Middle frontal gyrus (tissue), 1 donor: ENCODE data around the gene NDUFS3.

Experiments
- DNase-seq: peaks from one replicate; pipeline ENCODE4 v3.0.0-alpha.2; 2015; ENCODE audit warnings: low spot score; ENCODE audit errors: extremely low spot score

Gene NDUFS3

DNA sequence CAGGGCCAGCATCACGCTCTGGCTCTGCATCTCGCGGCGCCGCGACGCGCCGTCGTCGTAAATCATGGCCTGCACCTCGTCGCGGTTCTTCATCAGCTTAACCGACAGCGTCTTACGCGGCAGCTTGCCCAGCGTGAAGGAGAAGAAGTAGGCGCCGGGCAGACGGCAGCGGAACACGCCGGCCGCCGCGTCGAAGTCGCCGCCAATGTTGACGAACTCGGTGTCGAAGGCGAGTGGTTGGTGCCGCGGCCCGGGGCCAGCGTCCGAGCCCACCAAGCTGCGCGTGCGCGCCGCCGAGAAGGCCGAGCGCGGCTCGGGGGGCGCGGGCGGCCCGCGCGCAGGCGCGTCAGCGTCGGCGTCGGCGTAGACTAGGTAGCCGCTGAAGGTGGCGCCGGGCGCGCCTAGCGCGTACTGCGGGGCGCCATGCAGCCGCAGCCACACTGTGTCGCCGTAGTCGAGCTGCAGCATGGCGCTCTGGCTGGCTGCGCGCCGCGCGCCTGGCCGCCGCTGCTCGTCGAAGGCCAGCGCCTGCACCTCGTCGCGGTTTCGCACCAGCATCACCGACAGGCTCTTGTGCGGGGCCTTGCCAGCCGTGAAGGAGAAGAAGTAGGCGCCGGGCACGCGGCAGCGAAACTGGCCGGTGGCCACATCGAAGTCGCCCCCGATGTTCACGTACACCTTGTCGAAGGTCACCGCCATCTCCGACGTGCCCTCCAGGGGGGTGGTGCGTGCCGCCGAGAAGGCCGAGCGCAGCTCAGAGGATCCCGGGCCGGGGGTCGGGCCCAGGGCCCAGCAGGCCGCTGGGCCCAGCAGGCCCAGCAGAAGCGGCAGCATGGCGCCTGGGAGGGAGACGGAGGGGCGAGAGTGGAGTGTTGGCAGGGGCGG, 11.3 kb downstream of the NDUFS3 start:
- no peak for DNase-seq

DNA sequence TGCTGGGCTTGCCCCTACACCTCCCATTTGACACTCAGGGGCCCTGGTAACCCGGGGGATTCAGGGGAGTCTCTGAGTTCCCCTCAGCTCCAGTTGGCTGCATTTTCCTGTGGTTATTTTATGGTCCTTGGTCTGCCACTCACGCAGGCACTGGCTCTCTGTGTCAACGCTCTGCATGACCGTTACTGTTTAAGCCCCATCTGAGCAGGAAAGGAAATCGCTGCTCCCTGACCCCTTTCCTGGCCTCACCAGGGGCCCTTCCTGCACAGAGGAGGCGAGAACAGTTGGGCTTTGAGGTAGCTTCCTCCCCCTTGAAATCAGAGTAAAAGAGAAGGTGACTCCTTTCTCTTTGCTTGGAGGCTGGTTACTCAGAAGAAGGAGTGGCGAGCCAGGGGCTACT, 12.9 kb downstream of the NDUFS3 start:
- DNase-seq = no peak

DNA sequence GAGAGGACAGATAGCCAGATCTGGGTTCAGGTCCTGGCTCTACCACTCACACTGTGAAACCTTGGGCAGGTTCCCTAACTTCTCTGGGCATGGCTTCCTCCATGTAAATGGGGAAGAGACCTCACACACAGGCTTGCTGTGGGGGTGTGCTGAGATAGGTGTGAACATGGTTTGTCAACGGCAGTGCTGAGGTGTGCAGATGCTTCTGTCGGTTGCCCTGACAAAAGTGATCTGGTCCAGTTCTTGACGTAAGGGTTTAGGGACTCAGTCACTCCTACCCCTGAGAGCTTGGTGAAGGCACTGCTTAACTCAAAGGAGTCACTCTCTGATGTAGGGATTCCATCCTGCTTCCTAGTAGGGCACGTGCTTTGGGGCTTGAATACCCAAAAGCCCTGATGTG, 13.4 kb downstream of the NDUFS3 start:
- DNase-seq = no peak

DNA sequence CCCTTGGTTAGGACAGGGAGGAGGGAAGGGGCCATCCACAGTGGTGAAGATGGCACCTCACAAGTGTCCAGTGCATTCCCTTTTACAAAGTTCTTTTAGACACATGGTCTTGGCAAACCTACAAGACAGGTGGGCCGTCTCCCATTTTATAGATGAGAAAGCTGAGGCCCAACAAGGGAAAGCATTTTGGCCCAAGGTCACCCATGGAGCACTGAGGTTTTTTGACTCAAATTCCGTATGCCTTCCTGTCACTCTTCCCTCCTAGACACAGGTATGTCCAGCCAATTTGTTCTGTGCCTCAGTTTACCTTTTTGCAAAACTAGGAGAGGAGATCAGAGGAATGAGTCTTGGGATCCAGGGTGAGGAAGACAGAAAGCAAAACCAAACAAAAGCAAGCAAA, 14.1 kb downstream of the NDUFS3 start:
- no peak for DNase-seq

DNA sequence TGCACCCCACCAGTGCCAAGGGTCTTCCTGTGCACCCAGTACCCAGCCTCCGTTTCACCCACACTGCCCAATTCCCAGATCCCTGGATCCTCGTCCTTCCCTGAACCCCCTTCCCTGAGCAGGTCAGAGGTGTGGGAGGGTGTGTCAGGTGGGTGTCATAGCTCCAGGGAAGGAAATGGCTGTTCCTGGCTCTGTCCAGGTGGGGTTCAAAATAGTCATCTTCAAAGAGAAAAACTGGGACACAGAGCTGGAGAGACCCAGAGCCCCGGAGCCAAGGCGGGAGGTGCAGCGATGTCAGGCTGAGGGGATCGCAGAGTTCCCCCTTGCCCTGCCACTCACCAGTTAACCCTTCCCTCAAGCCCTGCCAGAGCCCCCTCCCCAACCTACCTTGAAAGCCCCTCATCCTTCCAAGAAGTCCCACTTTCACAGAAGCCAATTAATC, 14.6 kb downstream of the NDUFS3 start:
- DNase-seq = no peak

DNA sequence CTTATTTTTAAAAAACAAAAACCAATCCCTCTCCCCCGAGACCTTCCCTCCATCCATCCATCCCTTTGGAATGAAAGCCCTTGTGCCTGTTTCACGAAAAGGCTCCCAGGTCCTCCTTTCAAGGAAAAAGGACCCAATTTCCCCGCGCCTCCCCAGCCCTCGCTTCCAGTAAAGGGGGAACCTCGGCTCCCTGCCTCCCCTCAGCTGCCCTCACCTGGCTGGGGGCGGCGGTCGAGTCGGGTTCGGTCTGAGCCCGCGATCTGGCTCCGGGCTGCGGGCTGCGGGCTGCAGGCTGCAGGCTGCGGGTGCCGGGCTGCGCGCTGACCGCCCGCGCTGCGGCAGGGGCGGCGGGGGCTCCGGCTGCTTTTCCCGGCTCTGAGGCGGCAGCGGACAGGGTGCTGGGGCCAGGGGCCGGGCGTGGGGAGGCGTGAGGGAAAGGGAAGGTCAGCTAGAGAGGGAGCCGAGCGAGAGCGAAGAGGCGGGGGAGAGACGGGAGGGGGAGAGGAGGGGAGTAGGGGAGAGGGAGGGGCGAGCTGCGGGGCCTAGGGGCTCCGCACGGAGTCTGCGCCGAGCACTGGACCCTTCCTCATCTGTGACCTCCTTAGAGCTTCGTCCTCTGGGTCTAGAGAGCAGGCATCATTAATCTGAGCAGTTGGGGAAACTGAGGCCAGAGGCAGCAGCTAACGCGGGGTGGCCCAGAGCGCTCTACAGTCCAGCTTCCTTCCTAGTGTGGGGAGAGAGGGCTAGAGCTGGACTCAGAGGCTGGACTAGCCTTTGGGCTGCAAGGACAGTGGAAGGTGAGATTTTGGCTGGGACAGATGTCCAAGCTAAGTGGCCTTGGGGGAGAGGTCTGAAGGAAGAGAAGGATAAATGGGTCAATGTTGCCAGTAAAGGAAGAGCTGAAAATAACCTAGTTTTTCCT, 15.3 kb downstream of the NDUFS3 start, which contains the start of gene C1QTNF4:
TSS of gene C1QTNF4 (minus strand) at position 478 of the 922 bp plus-strand sequence. CDS start 3,601 bp downstream, outside the sequence.
- no peak for DNase-seq

DNA sequence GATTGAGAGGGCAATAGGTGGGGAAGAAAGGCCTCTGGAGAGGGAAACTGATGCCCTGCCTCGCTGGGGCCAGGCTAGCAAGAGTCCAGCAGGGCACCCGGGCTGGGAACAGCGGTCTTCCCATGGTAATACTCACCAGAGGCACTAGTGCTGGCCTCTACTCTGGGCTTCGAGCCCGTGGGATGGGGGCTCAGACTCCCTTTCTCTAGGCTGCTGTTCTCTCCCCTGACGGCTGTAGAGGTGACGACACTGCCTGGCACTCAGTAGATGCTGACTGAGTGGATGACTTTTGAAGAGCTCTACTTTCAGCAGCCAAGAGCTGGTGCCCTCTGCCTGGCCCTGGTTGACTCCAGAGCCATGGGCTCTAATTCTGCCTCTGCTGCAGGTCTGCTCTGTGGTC, 16.2 kb downstream of the NDUFS3 start:
- no peak for DNase-seq

DNA sequence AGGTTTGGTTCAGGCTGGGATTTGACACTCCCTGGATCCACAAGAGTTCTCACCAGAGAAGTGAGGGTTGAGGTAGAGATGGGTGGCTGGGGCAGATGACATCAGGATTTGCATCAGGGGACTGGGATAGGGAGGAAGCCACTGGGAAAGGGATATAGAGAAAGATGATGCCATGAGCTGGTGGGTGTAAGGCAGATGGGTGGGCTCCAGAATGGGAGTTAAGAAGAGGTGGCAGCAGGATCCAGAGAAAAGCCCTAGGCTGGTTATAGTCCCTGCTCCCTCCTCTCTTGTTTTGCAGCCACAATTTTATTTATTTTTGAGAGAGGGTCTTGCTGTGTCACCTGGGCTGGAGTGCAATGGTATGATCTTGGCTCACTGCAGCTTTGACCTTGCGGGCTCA, 17.1 kb downstream of the NDUFS3 start:
- DNase-seq = no peak

DNA sequence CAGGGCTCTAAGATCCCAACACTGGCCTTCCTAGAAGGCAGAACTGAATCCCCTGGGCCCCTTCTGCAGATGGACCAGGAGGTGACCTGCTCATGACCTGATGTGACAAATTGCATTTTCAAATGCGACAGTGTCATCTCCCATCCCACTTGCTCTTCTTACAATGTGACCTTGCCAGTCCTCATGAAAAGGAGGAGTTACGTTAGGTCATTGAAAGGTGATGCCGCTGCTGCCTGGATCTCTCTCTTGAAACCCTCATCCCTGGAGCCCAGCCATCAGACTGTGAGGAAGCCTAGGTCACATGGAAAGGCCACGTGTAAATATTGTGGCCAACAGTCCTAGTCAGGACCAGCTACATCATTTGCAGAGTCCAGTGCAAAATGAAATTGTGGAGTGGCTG, 21.0 kb downstream of the NDUFS3 start:
- no peak for DNase-seq

DNA sequence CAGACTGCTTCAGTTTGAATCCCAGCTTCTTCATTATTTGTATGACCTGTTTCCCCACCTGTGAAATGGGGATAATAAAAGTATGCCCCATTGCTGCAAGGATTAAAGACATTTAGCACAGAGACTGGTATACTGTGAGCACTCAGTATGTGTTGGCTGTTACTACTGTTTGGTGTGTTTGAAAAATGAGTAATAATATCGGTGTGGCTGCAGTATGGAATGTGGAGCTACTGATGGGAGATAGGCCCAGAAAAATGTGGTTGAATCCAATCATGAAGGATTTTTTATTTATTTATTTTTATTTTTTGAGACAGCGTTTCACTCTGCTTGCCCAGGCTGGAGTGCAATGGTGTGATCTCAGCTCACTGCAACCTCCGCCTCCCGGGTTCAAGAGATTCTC, 24.4 kb downstream of the NDUFS3 start:
- DNase-seq = no peak

DNA sequence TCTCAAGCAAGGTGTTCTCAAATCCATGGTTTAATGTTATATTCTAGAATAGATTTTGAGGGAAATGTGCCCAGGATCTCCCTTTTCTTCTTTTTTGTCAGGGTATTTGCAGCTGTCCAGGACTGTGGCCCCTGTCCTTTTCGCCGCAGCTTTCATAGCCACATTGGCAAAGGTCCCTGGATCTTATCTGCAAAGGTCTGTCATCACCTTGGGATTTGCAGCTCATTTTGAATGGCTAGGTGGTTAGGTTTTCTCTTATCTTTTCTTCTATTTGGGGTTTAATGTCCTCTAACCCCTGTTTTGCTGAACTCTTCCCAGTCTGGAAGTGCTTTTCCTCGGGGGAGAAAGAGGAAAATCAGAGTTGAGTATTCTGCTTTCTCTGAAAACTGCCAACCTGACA, 27.0 kb downstream of the NDUFS3 start:
- DNase-seq = no peak

DNA sequence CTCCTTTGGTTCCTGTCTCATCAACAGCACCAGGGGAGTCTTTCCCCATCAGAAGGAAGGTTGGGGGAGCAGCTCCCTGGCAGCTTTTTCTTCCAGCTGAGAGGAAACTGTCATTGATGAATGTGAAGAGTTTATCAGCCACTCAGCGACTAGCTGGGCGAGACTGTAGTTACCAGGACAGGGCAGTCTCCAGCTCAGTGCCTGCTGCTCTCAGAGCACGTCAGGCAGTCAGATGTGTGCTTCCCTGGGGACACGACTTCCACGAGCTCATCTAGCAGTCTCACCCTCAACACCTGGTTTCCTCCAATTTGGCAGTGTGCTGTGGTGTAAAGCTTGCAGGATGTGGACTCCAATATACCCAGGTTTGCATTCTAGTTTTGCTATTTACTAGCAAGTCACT, 27.9 kb downstream of the NDUFS3 start:
- no peak for DNase-seq

DNA sequence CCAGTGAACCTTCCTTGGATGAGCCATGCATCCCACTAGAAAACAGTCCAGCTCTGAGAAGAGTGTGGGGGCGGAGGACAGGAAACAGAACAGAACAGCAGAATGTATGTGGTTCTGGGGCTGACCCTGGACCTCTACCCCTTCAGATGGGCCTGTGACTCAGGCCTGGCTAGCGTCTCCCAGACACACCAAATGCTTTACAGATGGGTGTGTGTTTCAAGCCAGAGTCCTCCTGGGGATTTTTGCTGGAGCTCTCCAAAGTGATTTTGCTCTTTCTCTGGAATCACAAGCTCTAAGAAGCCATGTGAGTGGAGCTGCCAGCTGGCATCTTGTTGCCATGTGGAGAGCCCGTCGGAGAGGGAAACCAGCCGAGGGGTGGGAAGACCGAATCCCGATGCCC, 28.5 kb downstream of the NDUFS3 start:
- no peak for DNase-seq

DNA sequence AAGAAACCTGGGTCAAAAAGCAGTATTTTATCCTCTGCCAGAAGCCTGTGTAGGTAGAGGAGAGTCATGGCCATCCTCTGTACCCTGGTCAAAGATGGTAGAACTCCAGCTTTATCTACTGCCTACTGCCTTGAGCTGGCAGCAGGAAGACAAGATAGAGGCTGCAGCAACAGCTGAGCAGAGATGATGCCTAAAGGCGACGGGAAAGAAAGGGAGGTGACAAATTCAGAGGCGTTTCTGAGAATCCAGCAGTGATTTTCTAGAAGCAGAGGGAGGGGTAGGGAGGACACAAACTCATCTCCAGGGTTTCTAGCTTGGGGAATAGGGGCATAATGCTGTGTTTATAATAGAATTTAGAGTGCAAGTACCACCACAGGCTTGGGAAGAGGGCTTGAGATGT, 30.8 kb downstream of the NDUFS3 start:
- no peak for DNase-seq

DNA sequence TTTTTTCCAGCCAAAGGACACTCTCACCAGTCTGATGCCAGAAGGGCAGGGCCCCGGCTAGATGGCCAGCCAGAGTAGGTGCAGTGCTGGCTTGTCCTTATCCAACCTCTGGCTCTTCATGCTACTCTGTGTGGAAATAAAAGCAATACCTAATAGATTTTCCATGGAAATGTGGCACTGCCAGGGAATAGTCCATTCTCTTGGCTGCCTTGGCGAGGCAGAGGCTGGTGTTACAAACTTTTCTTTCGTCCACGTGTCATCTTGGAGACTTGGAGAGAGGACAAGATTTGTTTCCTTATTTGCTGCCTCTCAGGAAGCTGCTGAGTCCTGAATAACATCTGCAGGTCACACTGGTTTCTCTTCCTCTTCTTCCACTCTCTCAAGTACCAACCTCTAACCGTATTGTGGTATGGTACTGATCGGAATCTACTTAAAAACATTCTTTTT, 32.5 kb downstream of the NDUFS3 start:
- no peak for DNase-seq

DNA sequence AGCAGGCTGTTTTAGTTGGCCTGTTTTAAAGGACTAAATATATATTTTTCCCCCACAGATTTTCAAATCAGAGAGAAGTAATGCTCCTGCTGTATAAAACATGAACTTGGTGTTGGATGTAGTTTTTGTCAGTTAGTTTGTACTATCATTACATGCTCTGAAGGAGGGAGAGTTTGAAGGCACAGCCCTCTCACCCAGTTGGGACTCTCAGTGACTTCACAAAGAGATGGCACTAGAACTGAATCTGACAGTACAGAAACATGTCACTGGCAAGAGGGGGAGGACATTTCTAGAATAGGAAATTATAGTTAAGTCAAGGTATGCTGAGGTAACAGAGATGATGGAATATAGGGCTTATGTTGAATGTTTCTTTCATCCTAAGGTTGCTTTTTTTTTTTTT, 36.4 kb downstream of the NDUFS3 start:
- no peak for DNase-seq

DNA sequence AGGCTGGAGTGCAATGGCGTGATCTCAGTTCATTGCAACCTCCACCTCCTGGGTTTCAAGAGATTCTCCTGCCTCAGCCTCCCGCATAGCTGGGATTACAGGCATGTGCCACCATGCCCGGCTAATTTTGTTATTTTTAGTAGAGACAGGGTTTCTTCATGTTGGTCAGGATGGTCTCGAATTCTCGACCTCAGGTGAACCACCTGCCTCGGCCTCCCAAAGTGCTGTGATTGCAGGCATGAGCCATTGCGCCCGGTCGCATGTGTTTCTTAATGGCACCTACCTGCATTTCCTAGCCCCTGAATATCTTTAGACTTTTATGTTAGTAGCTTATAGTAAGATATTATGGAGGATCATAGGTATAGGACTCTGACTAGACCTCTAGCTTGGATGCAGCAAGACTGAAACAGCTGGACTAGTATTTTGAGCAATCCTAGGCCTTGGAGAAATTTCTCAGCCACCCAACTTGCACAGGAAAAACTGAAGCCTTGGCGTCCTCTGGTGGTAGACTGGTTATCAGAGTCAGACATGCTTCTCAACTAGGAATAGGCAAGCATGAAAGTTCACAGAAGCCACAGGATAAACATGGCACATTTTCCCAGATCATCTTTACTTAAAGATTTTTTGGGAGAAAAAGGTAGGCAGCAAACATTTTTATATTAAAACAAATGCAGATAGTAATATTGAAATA, 38.0 kb downstream of the NDUFS3 start:
- no peak for DNase-seq

DNA sequence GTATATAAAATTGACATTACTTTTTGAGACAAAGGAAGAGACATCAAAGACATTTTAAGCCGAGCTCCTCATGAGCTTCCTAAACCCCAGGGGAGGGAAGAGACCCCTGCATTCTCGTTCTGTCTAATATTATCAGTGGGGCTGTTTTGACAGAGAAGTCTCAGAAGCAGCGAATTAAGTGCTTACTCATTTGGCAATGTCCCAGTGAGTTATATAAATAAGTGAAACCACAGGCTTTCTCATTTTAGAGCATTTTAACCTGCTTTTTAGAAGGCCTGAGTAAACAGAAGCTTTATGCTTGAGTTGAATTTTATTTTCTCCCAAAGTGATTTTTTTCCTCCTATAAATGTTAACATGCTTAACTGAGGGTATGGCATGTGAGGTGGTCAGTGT, 38.5 kb downstream of the NDUFS3 start:
- no peak for DNase-seq

DNA sequence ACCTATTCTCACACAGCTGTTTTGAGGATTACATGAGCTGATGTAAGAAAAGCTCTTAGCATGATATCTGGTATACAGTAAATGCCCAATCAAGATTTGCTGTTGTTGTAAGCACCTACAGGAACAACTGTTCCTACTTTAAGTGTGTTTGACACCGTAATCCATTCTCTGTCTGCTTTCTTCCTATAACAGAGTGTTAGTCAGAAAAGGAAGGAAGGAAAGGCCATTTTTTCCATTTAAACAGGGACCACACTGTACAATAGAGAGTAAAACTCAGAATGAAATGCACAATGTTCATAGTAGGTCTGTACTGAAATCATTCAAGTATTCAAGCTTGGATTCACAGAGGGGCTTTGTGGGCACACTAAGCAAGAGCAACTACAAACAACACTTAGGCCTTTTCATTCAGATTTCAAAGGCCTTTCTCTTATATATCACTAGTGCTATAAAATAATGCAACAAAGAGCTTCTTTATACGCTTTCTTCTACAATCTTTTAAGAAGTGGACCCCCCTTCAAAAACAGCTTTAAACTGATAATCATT, 42.0 kb downstream of the NDUFS3 start:
- no peak for DNase-seq

DNA sequence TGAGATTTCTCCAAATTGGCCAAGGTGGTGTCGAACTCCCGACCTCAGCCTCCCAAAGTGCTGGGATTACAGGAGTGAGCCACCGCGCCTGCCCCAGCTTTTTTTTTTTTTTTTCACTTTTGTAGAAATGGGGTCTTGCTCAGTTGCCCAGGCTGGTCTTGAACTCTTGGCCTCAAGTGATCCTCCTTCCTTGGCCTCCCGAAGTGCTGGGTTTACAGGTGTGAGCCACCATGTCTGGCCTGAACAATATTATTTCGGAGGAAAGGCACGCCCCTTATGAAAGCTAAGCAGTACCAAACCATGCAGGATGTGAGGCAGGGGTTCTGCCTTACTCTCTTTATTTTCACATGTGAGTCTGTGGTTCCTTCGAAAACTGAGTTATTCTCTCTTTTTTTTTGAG, 47.4 kb downstream of the NDUFS3 start:
- DNase-seq = no peak

DNA sequence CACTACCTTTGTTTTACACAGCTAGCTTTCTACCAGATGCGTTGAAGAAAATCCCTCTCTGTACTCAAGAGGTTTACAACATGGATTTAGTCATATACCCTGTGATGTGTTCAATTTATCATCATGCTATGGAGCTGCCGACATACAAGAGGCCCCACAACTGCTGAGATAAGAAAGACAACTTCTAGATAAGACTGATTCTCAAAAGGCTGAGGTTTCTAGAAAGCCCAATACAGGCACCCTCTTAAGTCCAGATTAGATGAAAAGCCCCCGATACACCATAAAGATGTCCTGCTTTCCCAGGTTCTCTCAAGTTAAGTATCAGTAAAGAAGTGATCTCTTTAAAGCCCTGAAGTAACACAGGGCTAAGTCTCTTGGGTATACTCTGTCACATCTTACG, 49.2 kb downstream of the NDUFS3 start:
- no peak for DNase-seq
